Trophoblast cell (in vitro differentiated cells and primary cell): ENCODE data around the gene OR2T11.

Experiments used
- DNase-seq, 2 donors: peaks; one replicate each; pipeline ENCODE4 v3.0.0-alpha.2; 2016
- H2AFZ ChIP-seq: 2 replicates; pipeline ENCODE4 v1.6.1; 2013; ENCODE audit warnings: low read length, moderate library complexity, mild to moderate bottlenecking; ENCODE audit not compliant: insufficient read depth, poor library complexity
- H2AK5ac ChIP-seq: 2 replicates; pipeline ENCODE4 v1.6.1; 2013; ENCODE audit warnings: mild to moderate bottlenecking, low read length
- H2BK120ac ChIP-seq: 2 replicates; pipeline ENCODE4 v1.6.1; 2013; ENCODE audit warnings: low read length, mild to moderate bottlenecking, moderate library complexity; ENCODE audit not compliant: insufficient read depth, poor library complexity
- H2BK12ac ChIP-seq: 2 replicates; pipeline ENCODE4 v1.6.1; 2013; ENCODE audit warnings: mild to moderate bottlenecking, low read length, moderate library complexity
- H2BK5ac ChIP-seq: 2 replicates; pipeline ENCODE4 v1.6.1; 2013; ENCODE audit warnings: low read length, low read depth, moderate library complexity, mild to moderate bottlenecking; ENCODE audit not compliant: poor library complexity
- H3K14ac ChIP-seq: 2 replicates; pipeline ENCODE4 v1.6.1; 2013; ENCODE audit warnings: mild to moderate bottlenecking, low read length
- H3K18ac ChIP-seq: 2 replicates; pipeline ENCODE4 v1.6.1; 2013; ENCODE audit warnings: mild to moderate bottlenecking, low read length
- H3K23ac ChIP-seq: 2 replicates; pipeline ENCODE4 v1.6.1; 2013; ENCODE audit warnings: low read length
- H3K27ac ChIP-seq: 2 replicates; pipeline ENCODE4 v1.5.1; 2013; ENCODE audit warnings: low read depth, mild to moderate bottlenecking, inconsistent platforms, low read length, moderate library complexity
- H3K27me3 ChIP-seq: 2 replicates; pipeline ENCODE4 v1.6.1; 2013; ENCODE audit warnings: inconsistent platforms, mild to moderate bottlenecking, low read length, moderate library complexity; ENCODE audit not compliant: insufficient read depth
- H3K36me3 ChIP-seq, 2 experiments: 1 replicate in 1 of 2; 2 replicates in 1 of 2; pipeline ENCODE4 v1.6.1; 2013; ENCODE audit warnings: low read length in 2 of 2, mild to moderate bottlenecking in 2 of 2, moderate library complexity in 1 of 2; ENCODE audit not compliant: insufficient read depth in 2 of 2, control insufficient read depth in 1 of 2
- H3K4ac ChIP-seq: 2 replicates; pipeline ENCODE4 v1.6.1; 2013; ENCODE audit warnings: low read depth, mild to moderate bottlenecking, low read length, moderate library complexity
- H3K4me1 ChIP-seq, 2 experiments: 1 replicate in 1 of 2; 2 replicates in 1 of 2; pipeline ENCODE4 v1.6.1; 2013; ENCODE audit warnings: low read length in 2 of 2, mild to moderate bottlenecking in 2 of 2, moderate library complexity in 1 of 2; ENCODE audit not compliant: insufficient read depth in 2 of 2, control insufficient read depth in 1 of 2
- H3K4me2 ChIP-seq: 2 replicates; pipeline ENCODE4 v1.6.1; 2013; ENCODE audit warnings: inconsistent platforms, mild to moderate bottlenecking, low read length, moderate library complexity
- H3K4me3 ChIP-seq: 2 replicates; pipeline ENCODE4 v1.5.1; 2013; ENCODE audit warnings: mild to moderate bottlenecking, low read depth, low read length, inconsistent platforms
- H3K79me1 ChIP-seq: one replicate; pipeline ENCODE4 v1.6.1; 2013; ENCODE audit warnings: low read length
- H3K79me2 ChIP-seq: 2 replicates; pipeline ENCODE4 v1.6.1; 2013; ENCODE audit warnings: low read length, mild to moderate bottlenecking; ENCODE audit not compliant: control insufficient read depth, insufficient read depth, poor library complexity
- H3K9ac ChIP-seq: 2 replicates; pipeline ENCODE4 v1.6.1; 2013; ENCODE audit warnings: mild to moderate bottlenecking, low read length
- H3K9me3 ChIP-seq: 2 replicates; pipeline ENCODE4 v1.6.1; 2013; ENCODE audit warnings: low read depth, mild to moderate bottlenecking, control low read depth, inconsistent platforms, low read length; ENCODE audit not compliant: insufficient read depth
- H4K12ac ChIP-seq: 2 replicates; pipeline ENCODE4 v1.6.1; 2013; ENCODE audit warnings: low read depth, mild to moderate bottlenecking, low read length, moderate library complexity
- H4K8ac ChIP-seq: 2 replicates; pipeline ENCODE4 v1.6.1; 2013; ENCODE audit warnings: low read depth, mild to moderate bottlenecking, low read length, moderate library complexity
- H4K91ac ChIP-seq: one replicate; pipeline ENCODE4 v1.6.1; 2013; ENCODE audit warnings: low read depth, mild to moderate bottlenecking, low read length, moderate library complexity
- WGBS: extraction: QIAGEN DNeasy Blood & Tissue Kit; methylation state at CpG from one replicate; pipeline ENCODE4 v1.1.7; 2013; ENCODE audit warnings: missing lambda C conversion rate; ENCODE audit not compliant: insufficient read length, insufficient coverage; ENCODE audit errors: extremely low coverage; 5-methylcytosine and 5-hydroxymethylcytosine counted together

Gene OR2T11

GRCh38 chr1:248593226-248593625 lies 41.7 kb downstream of the OR2T11 start:
- Histone ChIP-seq H3K79me1 (no peaks in the 10 kb centered on the region), H2BK5ac (no peak overlapping the region), H3K27me3 (no peaks in the 10 kb centered on the region), H3K27ac (no peak overlapping the region), H3K4ac (no peak overlapping the region), H3K9ac (no peak overlapping the region), H4K8ac (no peak overlapping the region), H3K14ac (no peak overlapping the region), H2BK12ac (no peak overlapping the region), H4K91ac (no peak overlapping the region), H2AFZ (no peak overlapping the region), H4K12ac (no peak overlapping the region), H3K23ac (no peak overlapping the region), H3K79me2 (no peaks in the 10 kb centered on the region), H3K4me2 (no peak overlapping the region), H3K9me3 (peaks cover 13% of the 10 kb centered on the region), H3K36me3 (no peaks in the 10 kb centered on the region), H3K18ac (no peak overlapping the region), H3K4me3 (peak overlapping the region; percentile 9), H3K4me1 (no peaks in the 10 kb centered on the region), H2AK5ac (no peak overlapping the region), H2BK120ac (no peak overlapping the region)
- no peak for DNase-seq
- no CpG with 5 or more reads among the region's 5 CpGs for WGBS

GRCh38 chr1:248592655-248593054 lies 42.2 kb downstream of the OR2T11 start:
- no CpG with 5 or more reads among the region's 1 CpG for WGBS
- Histone ChIP-seq H3K27me3 (no peaks in the 10 kb centered on the region), H2BK120ac (no peak overlapping the region), H3K36me3 (no peaks in the 10 kb centered on the region), H3K4me3 (no peak overlapping the region), H3K9ac (peak overlapping the region; percentile 62), H3K79me2 (no peaks in the 10 kb centered on the region), H4K12ac (no peak overlapping the region), H3K79me1 (no peaks in the 10 kb centered on the region), H4K91ac (no peak overlapping the region), H3K4me2 (no peak overlapping the region), H4K8ac (no peak overlapping the region), H3K27ac (no peak overlapping the region), H3K4ac (no peak overlapping the region), H3K14ac (no peak overlapping the region), H3K23ac (no peak overlapping the region), H3K18ac (no peak overlapping the region), H2BK12ac (no peak overlapping the region), H2AFZ (no peak overlapping the region), H3K4me1 (no peaks in the 10 kb centered on the region), H2AK5ac (no peak overlapping the region), H2BK5ac (no peak overlapping the region), H3K9me3 (peaks cover 13% of the 10 kb centered on the region)
- DNase-seq, result no peak

GRCh38 chr1:248590055-248590454 lies 44.8 kb downstream of the OR2T11 start:
- no peak for DNase-seq
- no peak overlapping the region for H4K12ac ChIP-seq

GRCh38 chr1:248589334-248589733 lies 45.6 kb downstream of the OR2T11 start:
- no peaks in the 10 kb centered on the region for H3K36me3 ChIP-seq
- H4K12ac ChIP-seq, result no peak overlapping the region
- H3K4me1 ChIP-seq, result no peaks in the 10 kb centered on the region
- H3K79me1 ChIP-seq, result no peaks in the 10 kb centered on the region
- peaks cover 11% of the 10 kb centered on the region for H3K9me3 ChIP-seq
- H2BK12ac ChIP-seq, result no peak overlapping the region
- H2BK5ac ChIP-seq, result no peak overlapping the region
- WGBS, result no CpG with 5 or more reads among the region's 3 CpGs
- no peak overlapping the region for H3K4me2 ChIP-seq
- H3K27ac ChIP-seq, result no peak overlapping the region
- H3K79me2 ChIP-seq, result no peaks in the 10 kb centered on the region
- H4K91ac ChIP-seq, result no peak overlapping the region
- no peak overlapping the region for H3K9ac ChIP-seq
- H2AK5ac ChIP-seq, result no peak overlapping the region
- no peak overlapping the region for H2AFZ ChIP-seq
- H3K23ac ChIP-seq, result no peak overlapping the region
- no peak overlapping the region for H2BK120ac ChIP-seq
- H3K4me3 ChIP-seq, result no peak overlapping the region
- no peak overlapping the region for H3K4ac ChIP-seq
- H3K18ac ChIP-seq, result no peak overlapping the region
- H4K8ac ChIP-seq, result no peak overlapping the region
- no peaks in the 10 kb centered on the region for H3K27me3 ChIP-seq
- no peak for DNase-seq
- H3K14ac ChIP-seq, result no peak overlapping the region

More at GRCh38 chr1:248590055-248590454, 44.8 kb downstream of the OR2T11 start:
- H2AFZ ChIP-seq, result no peak overlapping the region
- H3K9ac ChIP-seq, result no peak overlapping the region
- no peaks in the 10 kb centered on the region for H3K4me1 ChIP-seq
- H2AK5ac ChIP-seq, result no peak overlapping the region
- H2BK120ac ChIP-seq, result no peak overlapping the region
- no peak overlapping the region for H3K4me2 ChIP-seq
- H3K4me3 ChIP-seq, result no peak overlapping the region
- no peak overlapping the region for H4K8ac ChIP-seq
- no peak overlapping the region for H3K23ac ChIP-seq
- H3K14ac ChIP-seq, result no peak overlapping the region
- WGBS, result no CpG with 5 or more reads among the region's 17 CpGs
- H3K4ac ChIP-seq, result no peak overlapping the region
- no peaks in the 10 kb centered on the region for H3K36me3 ChIP-seq
- H3K27ac ChIP-seq, result no peak overlapping the region
- H2BK5ac ChIP-seq, result no peak overlapping the region
- peaks cover 11% of the 10 kb centered on the region for H3K9me3 ChIP-seq
- no peak overlapping the region for H4K91ac ChIP-seq
- no peaks in the 10 kb centered on the region for H3K27me3 ChIP-seq
- H3K18ac ChIP-seq, result no peak overlapping the region
- H3K79me1 ChIP-seq, result no peaks in the 10 kb centered on the region
- no peak overlapping the region for H2BK12ac ChIP-seq
- no peaks in the 10 kb centered on the region for H3K79me2 ChIP-seq
